GM23338 (cell line): ENCODE measurements around the gene TWSG1.

Experiments used
- EZH2phosphoT487 ChIP-seq: fragments of 200-600 bp; sonication (generic); IDR thresholded peaks from one replicate; pipeline ENCODE4 v1.8.1; 2018; ENCODE audit warnings: antibody characterized with exemption; ENCODE audit not compliant: unreplicated experiment
- POLR2AphosphoS5 ChIP-seq: IDR thresholded peaks from 2 replicates; pipeline ENCODE4 v1.6.1; 2016; ENCODE audit warnings: antibody characterized with exemption, low read depth
- STAT1 ChIP-seq: IDR thresholded peaks from one replicate; pipeline ENCODE4 v1.6.1; 2016; ENCODE audit warnings: antibody characterized with exemption; ENCODE audit not compliant: unreplicated experiment
- TF ChIP-seq, protein P1 (sequence below), 2 experiments: fragments of 200-600 bp in 1 of 2; sonication (generic) in 1 of 2; conservative IDR thresholded peaks; 2 replicates each; pipeline versions ENCODE4 v1.5.1 to v1.6.1; 2016 to 2017; ENCODE audit warnings: antibody characterized with exemption in 2 of 2, low read depth in 2 of 2, mild to moderate bottlenecking in 2 of 2, moderate library complexity in 1 of 2

DNA sequence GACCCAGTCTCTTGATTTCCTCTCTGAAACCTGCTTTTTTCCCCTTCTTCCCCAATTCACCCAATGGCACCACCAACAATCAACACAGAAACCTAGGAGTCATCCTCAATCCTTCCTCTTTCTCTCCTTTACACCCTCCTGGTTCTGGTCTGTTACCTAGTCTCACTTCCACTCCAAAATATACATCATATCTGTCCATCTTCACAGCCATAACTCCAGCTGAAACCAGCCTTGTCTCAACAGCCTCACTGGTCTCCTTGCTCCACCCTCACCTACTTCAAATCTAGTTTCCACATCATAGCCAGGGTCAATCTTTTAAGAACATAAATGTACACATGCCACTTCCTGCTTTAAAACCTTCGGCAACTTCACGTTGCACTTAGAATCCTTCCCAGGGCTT lies 11.8 kb upstream of the TWSG1 start:
- no peak for TF ChIP-seq STAT1
- TF ChIP-seq POLR2AphosphoS5: no peak
- TF ChIP-seq, protein P1, sequence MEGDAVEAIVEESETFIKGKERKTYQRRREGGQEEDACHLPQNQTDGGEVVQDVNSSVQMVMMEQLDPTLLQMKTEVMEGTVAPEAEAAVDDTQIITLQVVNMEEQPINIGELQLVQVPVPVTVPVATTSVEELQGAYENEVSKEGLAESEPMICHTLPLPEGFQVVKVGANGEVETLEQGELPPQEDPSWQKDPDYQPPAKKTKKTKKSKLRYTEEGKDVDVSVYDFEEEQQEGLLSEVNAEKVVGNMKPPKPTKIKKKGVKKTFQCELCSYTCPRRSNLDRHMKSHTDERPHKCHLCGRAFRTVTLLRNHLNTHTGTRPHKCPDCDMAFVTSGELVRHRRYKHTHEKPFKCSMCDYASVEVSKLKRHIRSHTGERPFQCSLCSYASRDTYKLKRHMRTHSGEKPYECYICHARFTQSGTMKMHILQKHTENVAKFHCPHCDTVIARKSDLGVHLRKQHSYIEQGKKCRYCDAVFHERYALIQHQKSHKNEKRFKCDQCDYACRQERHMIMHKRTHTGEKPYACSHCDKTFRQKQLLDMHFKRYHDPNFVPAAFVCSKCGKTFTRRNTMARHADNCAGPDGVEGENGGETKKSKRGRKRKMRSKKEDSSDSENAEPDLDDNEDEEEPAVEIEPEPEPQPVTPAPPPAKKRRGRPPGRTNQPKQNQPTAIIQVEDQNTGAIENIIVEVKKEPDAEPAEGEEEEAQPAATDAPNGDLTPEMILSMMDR (conservative IDR thresholded peaks at IDR 0.05; ENCODE audit: low read depth in 2 of 2): no peak
- no peak for TF ChIP-seq EZH2phosphoT487
